Activated CD4-positive, CD25-positive, alpha-beta regulatory T cell treated with anti-CD3 and anti-CD28 coated beads, Interleukin-2, amount 50 U/mL, for 72 hours (primary cell): Measurements from ENCODE around the gene NPC2.

ENCODE experiments used
- DNase-seq: peaks from one replicate; pipeline ENCODE4 v3.0.0; 2021

NPC2 gene

GRCh38 chr14:74518221-74518620 lies 25.1 kb upstream of the NPC2 start:
- DNase-seq: no peak

DNA sequence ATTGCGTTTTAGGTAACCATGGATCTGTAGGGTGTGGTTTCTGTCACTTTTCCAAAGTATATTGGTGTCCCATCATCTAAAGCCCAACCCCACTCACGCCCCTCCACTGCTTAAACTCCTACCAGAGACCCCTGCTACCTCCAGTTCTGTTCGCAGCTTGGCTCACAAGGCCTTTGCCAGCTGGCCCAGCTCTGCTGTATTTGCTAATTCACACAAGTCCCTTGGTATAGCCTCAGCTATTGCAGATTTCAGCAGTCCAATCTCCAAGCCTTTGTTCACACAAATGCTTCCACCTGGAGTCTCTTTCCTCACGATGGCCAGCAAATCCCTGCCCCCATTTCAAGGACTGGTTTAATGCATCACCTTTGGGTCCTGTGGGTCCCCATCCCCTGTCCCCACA lies 24.6 kb upstream of the NPC2 start:
- no peak for DNase-seq

DNA sequence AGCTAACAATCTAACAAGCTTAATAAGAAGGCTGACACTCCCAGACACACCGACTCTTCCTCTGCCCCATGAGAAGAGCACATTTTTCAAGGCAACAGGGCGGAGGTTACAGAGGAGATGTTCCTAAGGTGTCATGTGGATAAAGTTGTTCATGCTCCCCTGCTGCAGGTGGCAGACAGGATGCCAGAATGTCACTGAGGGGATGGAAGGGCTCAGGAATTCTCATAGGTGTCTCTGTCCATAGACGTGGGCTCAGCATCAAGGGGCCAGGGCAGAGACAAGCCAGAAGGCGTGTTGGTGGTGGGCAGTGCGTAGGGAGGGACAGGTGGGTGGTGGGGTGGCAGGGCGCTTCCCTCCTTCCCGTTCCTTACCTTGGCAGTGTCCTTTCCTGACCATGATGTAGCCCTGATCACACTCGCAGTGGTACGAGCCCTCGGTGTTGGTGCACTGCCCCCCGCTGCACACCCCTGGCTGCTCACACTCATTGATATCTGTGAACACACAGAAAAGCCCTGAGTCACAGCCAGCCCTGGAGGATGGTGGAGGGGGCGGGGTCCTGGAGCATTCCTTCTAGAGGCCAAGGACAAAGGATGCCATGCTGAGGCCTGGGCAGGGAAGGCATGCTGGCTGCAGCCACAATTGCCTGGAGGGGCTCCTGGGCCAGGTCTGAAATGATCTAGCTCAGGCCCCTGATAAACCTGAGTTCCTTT lies 23.5 kb upstream of the NPC2 start:
- DNase-seq: no peak

DNA sequence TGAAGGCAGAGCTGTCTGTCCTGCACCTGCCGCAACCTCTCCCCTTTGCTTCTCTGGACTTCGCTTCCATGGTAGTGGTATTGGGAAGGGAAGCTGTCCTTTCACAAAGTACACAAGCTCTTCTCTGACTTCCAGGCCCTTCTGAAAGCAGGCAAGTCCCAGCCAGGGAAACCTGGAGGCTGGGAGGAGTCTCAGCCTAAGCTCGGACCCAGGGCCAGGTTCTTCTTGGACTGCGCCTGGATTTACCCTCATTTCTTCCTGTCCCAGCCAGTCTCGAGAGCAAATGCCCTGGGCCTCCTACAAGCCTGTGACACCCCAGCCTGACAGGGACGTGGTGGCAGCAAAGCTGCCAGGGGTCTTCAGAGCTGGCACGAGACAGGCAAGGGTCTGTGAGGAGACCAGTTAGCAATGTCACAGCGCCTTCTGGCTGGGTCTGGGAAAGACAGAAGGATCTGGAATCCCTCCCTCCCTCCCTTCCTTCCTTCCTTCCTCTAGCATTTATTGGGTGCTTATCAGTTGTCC lies 22.8 kb upstream of the NPC2 start:
- DNase-seq: no peak

- no peak for DNase-seq
These were observed 21.4 kb upstream of the NPC2 start for GRCh38 chr14:74514471-74514941.

GRCh38 chr14:74511966-74512830 lies 19.1 kb upstream of the NPC2 start:
- DNase-seq: no peak

DNA sequence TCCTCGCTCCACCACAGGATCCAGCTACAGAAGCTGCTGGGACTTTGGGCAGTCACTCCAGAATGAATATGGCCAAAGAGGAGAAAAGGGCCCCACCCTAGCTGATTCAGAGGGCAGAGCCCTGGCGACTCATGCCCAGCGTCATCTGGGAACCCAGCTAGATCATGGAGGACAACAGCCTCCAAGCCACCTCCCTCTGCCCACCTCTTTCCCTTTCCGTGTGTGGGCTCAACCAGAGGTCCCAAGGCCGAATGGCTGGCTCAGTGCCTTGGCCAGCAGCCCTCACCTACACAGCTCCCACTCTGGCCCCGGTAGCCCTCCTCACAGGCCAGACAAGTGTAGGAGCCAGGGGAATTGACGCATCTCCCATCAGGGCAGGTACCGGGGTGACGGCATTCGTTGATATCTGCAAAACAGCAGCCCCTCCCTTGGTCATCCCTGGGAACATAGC lies 17.9 kb upstream of the NPC2 start:
- no peak for DNase-seq

GRCh38 chr14:74510223-74510931 lies 17.3 kb upstream of the NPC2 start:
- DNase-seq: no peak

DNA sequence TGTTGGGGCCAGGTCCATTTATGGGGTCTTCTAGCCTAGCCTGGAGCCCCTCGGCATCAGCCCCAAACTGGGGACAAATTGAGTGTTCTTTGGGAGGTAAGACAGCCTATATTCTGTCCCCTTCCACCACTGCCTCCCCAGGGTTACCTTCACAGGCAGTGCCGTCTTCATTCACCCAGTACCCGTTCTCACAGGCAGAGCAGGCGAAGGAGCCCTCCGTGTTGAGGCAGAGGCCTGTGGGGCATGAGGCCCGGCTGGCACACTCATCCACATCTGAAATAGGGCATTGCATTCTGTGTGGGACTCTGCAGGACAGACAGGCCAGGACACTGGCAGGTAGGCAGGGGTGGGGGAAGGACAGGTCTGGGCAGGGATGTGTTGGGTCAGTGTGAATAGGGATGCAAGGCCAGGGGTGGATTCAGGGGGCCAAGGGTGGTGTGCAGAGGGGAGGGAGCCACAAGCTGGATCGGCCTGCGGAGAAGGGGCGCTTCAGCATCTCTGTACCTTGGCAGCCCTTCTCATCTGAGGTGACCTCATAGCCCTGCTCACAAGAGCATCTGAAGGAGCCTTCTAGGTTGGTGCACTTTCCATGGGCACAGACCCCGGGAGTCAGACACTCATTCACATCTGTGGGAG lies 16.6 kb upstream of the NPC2 start:
- peak; percentile 17 for DNase-seq

GRCh38 chr14:74508844-74509428 lies 15.8 kb upstream of the NPC2 start:
- DNase-seq: peak; percentile 26

DNA sequence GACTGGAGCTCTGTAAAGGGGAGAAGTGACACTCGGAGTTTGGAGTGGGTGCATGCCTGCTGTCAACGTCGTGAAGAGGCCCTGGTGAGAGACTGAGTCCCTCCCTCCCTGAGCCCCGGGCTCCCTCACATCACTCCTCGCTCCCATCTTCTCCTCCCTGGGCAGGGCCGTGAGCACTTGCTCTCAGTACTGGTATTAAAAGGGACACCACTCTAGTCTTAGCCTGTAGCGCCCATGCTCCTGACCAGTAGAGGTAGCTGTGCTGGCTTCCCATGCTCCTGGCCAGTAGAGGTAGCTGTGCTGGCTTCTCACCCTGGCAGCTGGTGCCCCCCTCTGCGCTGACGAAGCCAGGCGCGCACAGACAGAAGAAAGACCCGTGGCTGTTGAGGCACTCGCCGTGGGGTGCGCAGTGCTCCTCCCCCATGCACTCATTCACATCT lies 15.2 kb upstream of the NPC2 start:
- DNase-seq: peak; percentile 20

- DNase-seq: no peak
These were observed 14.7 kb upstream of the NPC2 start for GRCh38 chr14:74507840-74508239.

DNA sequence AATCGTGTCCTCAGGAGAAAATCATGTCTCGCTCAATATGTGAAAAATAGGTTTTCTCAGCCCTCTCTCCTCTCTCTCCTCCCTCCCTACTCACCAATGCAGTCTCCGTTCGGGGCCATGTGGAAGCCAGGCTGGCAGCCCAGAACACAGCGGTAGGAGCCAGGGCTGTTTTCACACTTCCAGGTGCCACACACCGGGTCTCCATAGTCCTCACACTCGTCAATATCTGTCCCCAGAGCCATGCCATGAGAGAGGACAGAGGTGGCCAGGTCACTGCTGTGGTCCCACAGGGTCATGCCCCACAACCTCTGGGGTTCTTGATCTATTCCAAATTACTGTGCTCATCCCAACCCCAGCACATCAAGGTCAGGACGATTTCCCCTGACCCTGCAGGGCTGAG lies 14.0 kb upstream of the NPC2 start:
- peak; percentile 8 for DNase-seq

- DNase-seq: no peak
These were observed 13.3 kb upstream of the NPC2 start for GRCh38 chr14:74506411-74506851.

DNA sequence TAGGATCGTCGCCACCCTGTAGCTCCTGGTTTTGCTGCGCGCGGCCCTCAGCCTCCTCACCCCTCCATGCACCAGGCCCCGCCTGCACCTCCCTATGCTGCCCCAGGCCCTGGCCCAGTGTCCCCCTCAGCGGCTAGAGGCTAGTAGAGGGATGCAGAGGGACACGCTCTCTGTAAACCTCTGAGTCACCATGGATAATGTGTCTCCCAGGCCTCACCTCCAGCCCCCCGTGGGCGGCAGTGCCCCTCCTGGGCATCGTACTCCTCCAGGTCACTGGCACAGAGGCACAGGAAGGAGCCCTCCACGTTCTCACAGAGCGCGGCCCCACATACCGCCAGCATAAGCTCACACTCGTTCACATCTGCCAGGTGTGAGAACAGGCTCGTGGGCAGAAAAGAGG lies 12.7 kb upstream of the NPC2 start:
- no peak for DNase-seq

DNA sequence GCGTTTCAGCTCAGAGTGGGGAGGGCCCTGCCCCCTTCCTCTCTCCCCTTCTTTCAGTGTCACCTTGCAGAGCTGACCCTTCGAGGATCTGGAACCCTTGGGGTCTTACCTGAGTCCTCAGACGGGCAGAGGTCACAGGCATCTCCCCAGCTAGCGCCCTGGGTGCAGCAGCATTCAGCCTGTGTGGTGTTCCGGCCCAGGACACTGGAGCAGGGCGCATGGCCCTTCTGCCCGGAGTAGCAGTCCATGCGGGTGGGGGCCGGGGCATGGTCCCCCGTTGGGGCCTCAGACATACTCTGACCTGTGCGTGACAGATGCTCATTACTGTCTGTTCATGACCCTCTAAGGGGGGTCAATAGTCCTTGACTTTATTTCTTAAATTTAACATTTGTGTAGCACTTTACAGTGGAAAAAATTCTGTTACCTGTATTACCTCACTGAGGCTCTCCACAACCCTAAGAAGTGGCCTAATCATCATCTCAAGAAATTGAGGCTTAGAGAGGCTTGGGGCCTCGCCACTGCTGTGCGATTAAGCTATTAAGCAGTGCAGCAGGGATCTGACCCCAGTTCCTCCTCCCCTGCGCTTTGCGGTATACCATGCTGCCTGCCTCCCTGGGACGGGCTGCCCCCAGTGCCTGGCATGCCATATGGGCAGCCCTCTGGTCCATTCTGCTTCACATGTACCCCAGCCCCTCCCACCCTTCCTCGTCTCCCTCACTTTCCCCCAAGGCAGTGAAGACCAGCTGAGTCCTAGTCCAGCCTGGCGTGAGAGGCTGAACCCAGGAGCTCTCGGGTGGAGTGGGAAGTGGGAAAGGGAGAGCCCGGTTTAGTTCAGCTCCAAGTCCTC lies 12.0 kb upstream of the NPC2 start:
- DNase-seq: no peak

DNA sequence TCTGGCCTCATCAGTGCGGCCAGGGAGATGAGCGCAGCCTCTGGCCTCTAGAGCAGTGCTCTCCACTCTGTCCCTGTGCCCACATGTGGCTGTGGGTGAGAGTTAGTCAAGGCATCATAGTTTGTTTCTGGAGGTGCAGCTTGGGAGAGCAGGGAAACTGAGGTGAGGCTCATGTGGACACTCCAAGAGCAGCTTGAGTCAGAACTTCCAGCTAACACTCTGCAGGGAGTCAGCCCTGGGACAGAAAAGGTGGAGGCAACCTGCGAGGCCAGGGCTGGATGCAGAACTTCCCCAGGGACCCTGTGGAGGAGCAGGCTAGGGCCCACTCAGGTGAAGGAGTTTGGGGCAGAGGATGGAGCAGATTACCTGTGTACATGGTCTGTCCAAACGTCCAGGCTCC lies 11.3 kb upstream of the NPC2 start:
- no peak for DNase-seq

- no peak for DNase-seq
These were observed 10.8 kb upstream of the NPC2 start for GRCh38 chr14:74503938-74504335.

DNA sequence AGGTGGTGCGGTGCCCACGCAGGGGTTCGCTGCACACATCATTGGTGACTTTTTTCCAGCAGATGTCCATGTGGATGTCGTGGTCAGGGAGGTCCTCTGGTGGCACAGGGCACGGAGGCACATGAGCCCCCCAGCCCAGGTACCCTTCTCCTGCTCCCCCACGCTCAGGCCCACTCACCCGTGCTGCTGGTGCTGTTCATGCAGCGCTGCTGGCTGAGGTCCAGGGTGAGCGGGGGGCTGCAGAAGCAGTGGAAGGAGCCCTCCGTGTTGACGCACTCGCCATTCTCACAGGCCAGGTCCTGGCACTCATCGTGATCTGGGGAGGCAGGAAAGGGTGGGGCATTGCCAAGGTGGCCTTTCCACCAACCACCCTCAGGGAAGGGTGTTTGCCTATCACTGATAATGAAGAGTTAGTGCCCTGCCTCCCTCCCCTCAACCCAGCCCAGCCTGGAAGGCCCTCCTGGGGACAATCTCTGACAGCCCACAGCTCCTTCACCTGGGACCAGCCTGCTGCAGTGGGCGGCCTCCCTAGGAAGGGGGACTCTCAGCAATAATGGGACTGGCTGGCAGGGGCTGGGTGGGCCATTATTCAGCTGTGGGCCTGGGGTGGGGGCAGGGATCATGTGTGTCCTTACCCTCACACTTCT lies 10.3 kb upstream of the NPC2 start:
- no peak for DNase-seq

GRCh38 chr14:74502236-74503019 lies 9.3 kb upstream of the NPC2 start:
- no peak for DNase-seq
